Mammary microvascular endothelial cell (primary cell): ENCODE measurements around the gene CTNND1. TPM values are rescaled to one million over a fixed set of nuclear protein-coding genes. Genes with fewer than 3 reads are reported as not detected.

Experiments used
- total RNA-seq: library from RNA; depleted of rRNA; stranded (reverse); fragments of >200 nt; gene quantifications from 2 replicates; pipeline ENCODE4 v1.2.3, GENCODE V29; 2015

The CTNND1 gene, protein sequence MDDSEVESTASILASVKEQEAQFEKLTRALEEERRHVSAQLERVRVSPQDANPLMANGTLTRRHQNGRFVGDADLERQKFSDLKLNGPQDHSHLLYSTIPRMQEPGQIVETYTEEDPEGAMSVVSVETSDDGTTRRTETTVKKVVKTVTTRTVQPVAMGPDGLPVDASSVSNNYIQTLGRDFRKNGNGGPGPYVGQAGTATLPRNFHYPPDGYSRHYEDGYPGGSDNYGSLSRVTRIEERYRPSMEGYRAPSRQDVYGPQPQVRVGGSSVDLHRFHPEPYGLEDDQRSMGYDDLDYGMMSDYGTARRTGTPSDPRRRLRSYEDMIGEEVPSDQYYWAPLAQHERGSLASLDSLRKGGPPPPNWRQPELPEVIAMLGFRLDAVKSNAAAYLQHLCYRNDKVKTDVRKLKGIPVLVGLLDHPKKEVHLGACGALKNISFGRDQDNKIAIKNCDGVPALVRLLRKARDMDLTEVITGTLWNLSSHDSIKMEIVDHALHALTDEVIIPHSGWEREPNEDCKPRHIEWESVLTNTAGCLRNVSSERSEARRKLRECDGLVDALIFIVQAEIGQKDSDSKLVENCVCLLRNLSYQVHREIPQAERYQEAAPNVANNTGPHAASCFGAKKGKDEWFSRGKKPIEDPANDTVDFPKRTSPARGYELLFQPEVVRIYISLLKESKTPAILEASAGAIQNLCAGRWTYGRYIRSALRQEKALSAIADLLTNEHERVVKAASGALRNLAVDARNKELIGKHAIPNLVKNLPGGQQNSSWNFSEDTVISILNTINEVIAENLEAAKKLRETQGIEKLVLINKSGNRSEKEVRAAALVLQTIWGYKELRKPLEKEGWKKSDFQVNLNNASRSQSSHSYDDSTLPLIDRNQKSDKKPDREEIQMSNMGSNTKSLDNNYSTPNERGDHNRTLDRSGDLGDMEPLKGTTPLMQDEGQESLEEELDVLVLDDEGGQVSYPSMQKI
- total RNA-seq, result 122 and 129 TPM in 2 replicates

GRCh38 chr11:57761301-57762234 is at the start of gene CTNND1:
Gene CTNND1 (plus strand): TSS chr11:57761802. CDS start chr11:57791479, 29,677 bp downstream.

DNA sequence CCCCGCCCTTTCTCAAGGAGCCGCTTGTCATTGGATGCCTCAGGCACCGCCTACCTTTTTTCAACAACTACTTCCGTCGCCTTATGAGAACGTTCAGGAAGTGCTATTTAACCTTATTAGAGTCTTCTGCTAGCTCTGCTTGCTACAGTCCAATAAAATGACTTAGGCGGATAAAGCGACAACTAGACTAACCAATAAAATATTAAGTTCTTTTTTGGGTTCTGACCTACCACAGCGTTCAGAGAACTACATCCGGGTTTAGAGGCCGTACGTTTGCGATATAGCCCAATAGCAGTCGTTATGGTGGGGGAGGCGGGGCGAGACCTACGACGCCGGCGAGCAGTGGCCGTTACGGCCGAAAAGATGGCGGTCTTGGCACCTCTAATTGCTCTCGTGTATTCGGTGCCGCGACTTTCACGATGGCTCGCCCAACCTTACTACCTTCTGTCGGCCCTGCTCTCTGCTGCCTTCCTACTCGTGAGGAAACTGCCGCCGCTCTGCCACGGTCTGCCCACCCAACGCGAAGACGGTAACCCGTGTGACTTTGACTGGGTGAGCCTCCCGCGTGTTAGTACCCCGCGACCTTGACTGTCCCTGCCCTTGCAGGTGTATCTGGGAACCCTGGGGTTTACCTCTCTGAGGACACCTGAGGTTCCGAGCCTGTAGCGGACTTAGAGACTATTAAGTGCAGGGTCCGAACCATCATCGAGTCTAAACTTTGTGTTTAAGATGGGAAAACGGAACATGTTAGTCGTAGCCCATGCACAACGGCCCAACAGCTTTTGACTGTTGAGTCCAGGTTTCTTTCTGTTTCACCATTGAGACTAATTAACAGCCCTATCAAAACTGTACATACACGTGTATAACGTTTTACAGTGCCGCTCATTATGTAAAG is 49.1 kb upstream of the CTNND1 start, which contains the start of gene TMX2:
TMX2 (plus strand) TSS at position 338 of the 895 bp plus-strand sequence; CDS start at position 364, 26 bp downstream.

GRCh38 chr11:57741132-57742086 is 20.2 kb upstream of the CTNND1 start, which contains the start of gene SELENOH:
Gene SELENOH (plus strand): TSS chr11:57741491. CDS start chr11:57741596, 105 bp downstream.

DNA sequence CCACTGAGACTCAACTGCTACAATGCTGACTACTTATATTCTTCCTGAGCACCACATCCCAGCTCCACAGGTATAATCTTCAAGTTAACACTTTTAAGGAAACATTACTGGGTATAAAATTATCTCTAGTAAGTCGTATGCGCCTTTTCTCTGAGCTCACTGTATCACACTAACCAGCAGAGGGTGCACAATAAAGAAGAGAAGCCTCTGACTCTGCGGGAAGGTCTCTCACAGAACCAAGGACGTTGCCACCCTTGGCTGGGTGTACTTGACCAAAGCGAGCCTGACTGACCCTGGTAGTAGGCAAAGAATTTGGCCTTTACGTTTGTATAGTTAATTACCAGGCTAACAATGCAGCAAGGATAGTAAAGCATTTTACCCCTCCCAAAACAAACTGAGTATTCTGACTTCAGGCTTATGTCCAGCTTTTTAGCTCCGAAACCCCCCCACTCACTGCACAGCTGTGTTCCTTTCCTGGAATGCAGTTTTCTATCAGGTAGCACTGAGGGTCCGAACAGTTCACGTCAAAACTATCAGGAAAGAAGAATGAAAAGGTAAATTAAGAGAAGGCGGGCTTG is 9.8 kb upstream of the CTNND1 start, which contains the start of gene BTBD18:
BTBD18 (minus strand) TSS at position 144 of the 578 bp plus-strand sequence. CDS start 631 bp downstream, outside the sequence.

Other genes starting within 250 kb of the CTNND1 start
- gene SLC43A1, start 246.1 kb upstream of the CTNND1 start, total RNA-seq, result 4.5 and 7.2 TPM in 2 replicates
- 92.7 and 93.9 TPM in 2 replicates for gene TIMM10, start 231.0 kb upstream of the CTNND1 start, total RNA-seq
- gene SMTNL1, start 224.2 kb upstream of the CTNND1 start, total RNA-seq, result not detected in 2 replicates
- gene UBE2L6, start 194.1 kb upstream of the CTNND1 start, total RNA-seq, result 104 and 108 TPM in 2 replicates
- gene SERPING1, start 164.1 kb upstream of the CTNND1 start, total RNA-seq, result 0.87 and 1.9 TPM in 2 replicates
- 0.25 TPM in 1 of 2 replicates, not detected in the other for gene YPEL4, start 111.9 kb upstream of the CTNND1 start, total RNA-seq
- 18.1 and 21.4 TPM in 2 replicates for gene CLP1, start 104.0 kb upstream of the CTNND1 start, total RNA-seq
- gene ZDHHC5, start 93.7 kb upstream of the CTNND1 start, total RNA-seq, result 42.8 and 48.2 TPM in 2 replicates
- 20.9 and 31.8 TPM in 2 replicates for gene MED19, start 49.6 kb upstream of the CTNND1 start, total RNA-seq
- 57.9 and 61.2 TPM in 2 replicates for gene TMX2, start 49.2 kb upstream of the CTNND1 start, total RNA-seq
- gene SELENOH, start 20.3 kb upstream of the CTNND1 start, total RNA-seq, result 273 and 291 TPM in 2 replicates
- gene BTBD18, start 10.0 kb upstream of the CTNND1 start, total RNA-seq, result not detected in 2 replicates